Caki2 (cell line): ENCODE results near the gene CRYBG1. TPM values are rescaled to one million over a fixed set of nuclear protein-coding genes. Genes with fewer than 3 reads are reported as not detected.

Experiments used
- DNase-seq: peaks from one replicate; pipeline ENCODE4 v3.0.0-alpha.2; 2015; ENCODE audit warnings: low read depth
- in situ Hi-C: cut with HindIII; loops from 2 replicates; pipeline ENCODE4 v1.10.0; 2016; ENCODE audit warnings: low sequenced_read_pairs, low pct_unique_long_range_greater_than_20kb, mixed read lengths
- total RNA-seq: library from RNA; depleted of rRNA; stranded (reverse); fragments of >200 nt; shearing (Covaris generic); gene quantifications from 2 replicates; pipeline ENCODE4 v1.2.3, GENCODE V29; 2014; ENCODE audit warnings: low replicate concordance

CRYBG1 gene
- total RNA-seq, 1 experiment from 2014 or later = 15.2 TPM

DNA sequence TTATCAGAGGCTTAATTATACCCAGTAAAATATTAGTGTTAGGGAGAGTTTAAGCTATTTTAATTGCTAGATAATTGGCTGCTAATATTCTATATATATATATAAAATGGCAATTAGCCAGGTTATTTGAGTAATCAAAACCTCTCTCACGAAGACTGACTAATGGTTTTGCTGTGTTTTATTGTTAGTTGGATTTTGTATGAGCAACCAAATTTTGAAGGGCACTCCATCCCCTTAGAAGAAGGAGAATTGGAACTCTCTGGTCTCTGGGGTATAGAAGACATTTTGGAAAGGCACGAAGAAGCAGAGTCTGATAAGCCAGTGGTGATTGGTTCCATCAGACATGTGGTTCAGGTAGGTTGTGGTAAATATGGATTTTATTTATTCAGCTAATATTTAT lies 166.6 kb downstream of the CRYBG1 start:
- in situ Hi-C loops = no loop called here
- DNase-seq = no peak

DNA sequence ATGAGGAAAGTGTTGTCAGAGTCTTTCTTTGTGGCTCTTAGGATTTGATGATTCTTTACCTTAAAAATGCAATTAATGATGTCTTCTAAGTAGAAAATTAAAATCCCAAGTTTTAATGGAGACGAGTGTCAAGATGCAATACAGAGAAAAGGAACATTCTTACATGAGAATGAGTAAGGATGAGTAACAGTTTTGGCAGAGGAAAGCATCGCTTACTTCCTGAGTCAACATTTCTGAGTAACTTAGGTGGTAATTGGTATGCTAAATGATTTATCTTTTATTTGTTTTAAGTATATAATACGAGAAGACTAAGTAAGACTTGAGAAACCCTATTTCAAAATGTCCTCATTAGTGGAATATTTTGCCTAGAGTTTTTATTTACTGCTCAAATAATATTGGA lies 167.5 kb downstream of the CRYBG1 start:
- in situ Hi-C loops = no loop called here
- DNase-seq = peak; percentile 68

DNA sequence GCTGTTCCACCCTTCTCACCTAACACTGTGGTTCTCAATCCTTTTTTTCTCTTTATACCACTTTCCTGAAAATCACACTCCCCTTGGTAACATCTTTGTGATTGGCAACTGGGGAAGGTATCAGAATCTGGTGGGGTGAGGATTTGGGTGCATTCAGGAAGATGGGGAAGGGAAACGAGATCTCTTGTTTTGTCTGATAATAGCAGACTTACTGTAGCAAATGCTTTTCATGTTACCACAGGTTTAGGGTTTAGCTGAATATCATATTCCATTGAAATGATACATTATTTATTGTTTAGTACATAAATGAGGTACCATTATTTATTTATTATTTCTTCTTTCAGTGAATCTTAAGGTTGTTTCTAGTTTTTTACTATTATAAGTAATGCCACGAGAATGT lies 168.0 kb downstream of the CRYBG1 start:
- DNase-seq = no peak
- in situ Hi-C loops = no loop called here

DNA sequence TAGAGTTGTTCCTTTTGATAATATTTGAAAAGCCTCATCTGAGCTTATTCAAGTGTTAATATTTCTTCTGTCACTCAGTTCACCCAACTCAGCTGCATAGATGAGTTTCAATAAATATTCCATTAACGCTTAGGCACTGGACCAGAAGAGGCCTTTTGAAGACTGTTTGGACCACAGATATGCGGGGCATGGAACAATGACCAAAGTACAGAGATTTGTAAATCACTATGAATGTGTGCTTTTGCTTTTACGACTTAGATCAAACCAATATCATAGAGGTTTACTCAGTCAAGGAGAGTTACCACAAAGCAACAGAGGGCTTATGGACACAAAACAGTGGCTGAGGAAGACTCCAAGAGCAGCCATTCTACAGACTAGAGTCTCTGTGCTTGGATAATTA lies 168.9 kb downstream of the CRYBG1 start:
- no peak for DNase-seq
- in situ Hi-C loops = no loop called here

DNA sequence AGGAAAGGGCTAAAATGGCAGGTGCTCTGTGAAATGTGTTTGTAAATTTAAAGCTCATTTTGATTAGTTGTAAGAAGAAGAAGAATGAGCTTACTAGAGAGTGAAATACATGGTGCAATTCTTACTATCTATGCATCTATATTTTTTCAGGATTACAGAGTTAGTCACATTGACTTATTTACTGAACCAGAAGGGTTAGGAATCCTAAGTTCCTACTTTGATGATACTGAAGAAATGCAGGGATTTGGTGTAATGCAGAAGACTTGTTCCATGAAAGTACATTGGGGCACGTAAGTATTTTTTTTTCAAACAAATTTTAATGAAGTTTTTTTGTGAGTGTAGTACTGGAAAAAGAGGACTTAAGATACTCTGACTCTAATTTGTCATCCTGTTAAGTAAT lies 169.5 kb downstream of the CRYBG1 start:
- in situ Hi-C loops = no loop called here
- no peak for DNase-seq

DNA sequence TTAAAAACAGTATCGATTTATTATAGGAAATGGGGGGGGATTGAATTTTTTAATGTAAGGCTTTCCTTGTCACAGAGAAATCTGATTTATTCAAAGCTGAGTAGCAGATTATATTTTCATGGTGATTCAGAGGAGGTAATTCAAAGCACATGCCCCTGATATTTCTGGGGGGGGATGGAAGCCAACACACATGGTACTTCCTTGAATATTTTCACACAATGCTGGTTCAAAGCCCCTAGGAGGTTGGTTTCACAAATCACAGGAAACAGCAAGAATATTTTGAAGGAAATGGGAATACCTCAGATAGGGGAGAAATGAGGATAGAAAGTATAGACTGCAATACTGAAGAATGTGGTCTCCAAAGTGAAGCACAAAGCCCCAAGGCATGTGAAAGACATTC lies 170.0 kb downstream of the CRYBG1 start:
- in situ Hi-C loops = no loop called here
- no peak for DNase-seq

DNA sequence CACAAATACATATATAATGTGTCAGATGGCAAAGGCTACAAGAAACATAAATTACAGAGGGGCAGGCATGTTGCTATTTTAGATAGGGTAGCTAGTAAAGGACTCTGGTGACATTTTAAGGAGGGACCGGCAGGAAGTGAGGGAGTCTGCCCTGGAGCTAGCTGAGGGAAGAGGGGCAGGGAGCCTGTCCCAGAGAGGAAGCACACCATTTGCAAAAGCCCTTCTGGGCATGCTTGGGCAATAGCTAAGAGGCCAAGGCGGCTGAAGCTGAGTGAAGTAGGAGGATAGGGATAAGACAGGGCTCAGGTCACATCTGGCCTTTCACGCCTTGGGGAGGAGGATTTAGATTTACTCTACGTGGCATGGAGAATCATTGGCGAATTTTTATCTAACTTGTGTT lies 172.5 kb downstream of the CRYBG1 start:
- DNase-seq = no peak
- in situ Hi-C loops = no loop called here

DNA sequence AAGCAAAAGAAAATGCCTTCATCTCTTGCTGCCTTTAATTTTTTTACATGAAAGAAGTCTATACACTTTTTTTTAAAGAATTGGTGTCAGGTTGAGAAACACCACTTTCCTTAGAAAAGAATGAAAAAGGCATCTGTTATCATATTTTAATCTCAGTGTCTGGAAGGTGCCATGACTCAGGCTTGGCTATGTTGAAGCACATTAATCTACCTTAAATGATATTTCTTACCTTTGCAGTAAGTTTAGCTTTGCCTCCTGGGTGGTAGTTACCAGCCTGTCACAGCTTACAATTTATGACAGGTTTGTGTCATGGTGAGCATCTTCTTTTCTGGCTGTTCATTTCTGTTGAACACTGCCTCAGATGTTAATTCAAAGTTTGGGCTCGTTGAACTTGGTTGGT lies 173.5 kb downstream of the CRYBG1 start:
- in situ Hi-C loops = no loop called here

DNA sequence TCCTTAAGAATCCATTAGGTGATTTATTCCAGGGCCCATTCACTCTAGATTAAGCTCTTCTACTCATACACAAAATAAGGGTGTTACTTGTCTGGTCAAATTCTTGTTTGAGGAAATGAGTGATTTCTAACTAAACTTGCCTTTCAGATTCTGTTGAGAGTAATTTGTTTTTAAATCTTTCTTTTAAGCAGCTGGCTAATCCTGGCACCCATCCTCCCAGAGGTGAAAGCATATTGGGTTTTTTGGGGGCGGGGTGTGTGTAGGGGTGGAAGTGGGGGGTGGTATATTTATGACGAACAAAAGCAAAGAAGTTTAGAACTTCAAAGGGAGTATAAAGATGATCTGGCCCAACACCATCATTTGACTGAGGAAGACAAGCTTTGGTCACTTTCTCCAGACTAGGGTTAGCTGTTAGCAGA lies 174.1 kb downstream of the CRYBG1 start:
- in situ Hi-C loops = no loop called here

More for the DNA sequence above, 173.5 kb downstream of the CRYBG1 start:
- DNase-seq = no peak

DNA sequence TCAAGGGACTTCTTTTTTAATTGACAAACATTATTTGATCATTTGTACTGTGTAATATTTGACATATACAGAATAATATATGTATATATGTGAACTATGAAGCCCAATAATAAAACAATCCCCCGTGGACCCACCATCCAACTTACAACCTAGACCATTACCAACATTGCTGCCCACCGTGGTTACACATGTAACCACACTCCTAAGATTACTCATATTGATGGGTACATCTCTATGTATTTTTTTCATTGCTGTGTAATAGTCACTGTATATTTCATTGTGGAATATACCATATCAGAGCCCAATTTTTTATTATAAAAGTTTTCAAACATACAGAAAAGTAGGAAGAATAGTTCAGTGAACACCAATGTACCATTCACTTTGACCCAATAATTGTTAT lies 174.5 kb downstream of the CRYBG1 start:
- no peak for DNase-seq
- in situ Hi-C loops = no loop called here

More for the DNA sequence above, 174.1 kb downstream of the CRYBG1 start:
- DNase-seq = no peak

DNA sequence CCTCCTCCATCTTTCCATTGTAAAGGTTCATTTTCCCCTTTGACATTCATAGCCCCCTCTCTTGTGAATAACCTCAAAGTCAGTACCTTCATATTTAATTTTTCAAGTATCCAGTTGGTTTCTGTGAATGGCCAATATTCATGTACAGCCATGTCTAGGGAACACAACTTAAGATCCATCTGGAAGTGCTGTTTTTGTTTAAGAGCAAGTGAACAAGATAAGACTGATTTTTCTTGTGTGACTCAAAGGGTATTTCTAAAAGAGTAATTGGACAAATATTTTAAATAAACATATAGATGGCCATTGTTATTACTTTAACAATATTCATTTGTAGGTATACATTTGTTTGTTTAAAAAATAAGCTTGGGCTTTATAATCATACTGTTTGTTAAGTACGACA lies 175.8 kb downstream of the CRYBG1 start:
- in situ Hi-C loops = no loop called here
- DNase-seq = no peak

DNA sequence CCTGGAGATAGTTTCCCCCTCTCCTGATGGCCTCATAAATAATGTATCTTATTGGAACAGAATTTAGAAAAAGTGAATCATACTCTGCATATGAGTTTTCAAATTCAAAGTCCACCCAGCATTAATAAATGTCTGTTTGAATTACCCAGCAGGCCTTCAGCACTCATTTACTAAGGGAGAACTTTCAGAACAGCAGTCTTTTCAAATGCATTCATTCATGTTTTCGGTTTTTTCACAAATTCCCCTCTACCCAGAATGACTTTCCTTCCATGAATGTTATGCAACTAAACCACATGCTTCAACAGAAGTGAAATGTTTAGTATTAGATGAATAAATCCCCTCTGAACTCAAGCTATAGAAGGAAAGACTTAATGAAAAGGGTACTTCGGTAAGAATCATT lies 176.3 kb downstream of the CRYBG1 start:
- DNase-seq = no peak
- in situ Hi-C loops = no loop called here

DNA sequence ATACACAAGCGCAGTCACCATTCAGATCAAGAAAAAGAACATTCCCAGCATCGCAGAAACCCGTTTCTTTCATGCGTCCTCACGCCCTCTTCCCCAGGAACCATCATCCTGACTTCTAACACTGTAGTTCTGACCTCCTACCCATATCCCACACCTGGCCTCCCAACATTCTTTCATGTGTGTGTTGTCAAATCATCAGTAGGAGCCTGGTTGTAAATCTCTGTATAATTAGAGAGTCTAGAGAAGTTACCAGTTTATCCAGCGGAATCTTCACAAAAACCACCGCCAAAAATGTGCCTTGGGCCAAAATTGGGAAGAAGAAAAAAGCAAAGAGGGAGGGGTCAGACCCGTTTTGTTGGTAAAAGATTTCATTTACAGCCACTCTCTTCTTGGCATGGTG lies 177.1 kb downstream of the CRYBG1 start:
- DNase-seq = no peak
- in situ Hi-C loops = no loop called here

DNA sequence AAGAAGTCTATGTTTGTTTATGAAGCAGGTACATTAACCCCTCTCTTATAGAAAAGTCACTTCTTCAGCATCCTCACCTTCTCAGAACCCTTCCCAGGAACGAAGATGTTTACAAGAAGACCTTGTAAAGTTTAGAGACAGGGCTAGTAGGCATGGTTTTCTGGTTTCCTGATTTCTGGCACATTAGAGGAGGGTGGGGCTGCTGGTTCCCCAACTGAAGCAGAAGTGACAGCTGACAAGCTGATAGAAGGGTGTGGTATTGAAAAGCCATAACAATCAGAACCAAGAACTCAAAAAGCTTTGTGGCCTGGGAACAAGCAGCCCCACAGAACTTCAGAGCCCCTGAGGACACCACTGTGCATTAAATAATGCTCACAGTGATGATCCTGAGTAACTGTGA lies 177.6 kb downstream of the CRYBG1 start:
- DNase-seq = no peak
- in situ Hi-C loops = no loop called here

DNA sequence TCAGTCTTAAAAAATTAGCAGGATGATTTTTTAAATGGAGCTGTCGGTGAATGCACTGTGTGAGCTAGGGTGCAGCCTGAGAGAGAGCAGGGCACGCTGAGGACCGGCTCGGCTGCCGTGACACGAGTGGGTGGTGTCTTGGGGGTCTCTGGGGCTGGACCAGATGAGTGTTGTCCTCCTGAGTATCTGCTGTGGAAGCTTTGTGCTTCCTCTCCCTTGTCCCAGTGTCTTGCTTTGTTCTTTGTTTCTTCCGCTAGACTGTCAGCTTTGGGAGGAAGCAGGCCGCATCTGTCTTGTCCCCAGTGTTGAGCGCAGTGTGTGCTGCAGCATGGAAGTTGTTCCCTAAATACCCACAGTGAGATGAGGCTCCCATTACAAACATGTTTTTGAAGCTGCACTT lies 179.4 kb downstream of the CRYBG1 start:
- in situ Hi-C loops = no loop called here
- no peak for DNase-seq

DNA sequence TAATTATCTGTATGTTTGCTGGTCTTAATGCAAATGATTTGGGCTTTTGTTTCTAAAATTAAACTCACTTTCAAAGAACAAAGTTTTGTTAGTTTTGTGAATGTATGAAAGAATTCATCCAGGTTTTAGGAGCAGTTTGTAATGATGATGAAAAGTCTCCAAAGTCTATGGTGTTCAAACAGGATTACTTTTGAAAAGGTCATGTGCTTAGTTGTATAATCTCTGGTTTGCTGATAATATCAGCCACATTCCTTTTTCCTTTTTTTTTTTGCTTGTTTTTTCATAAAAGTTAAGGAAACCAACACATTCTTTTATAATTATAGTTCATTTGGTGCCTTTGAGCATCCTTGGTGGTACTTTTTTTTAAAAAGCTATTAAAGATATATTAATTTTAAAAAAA lies 179.9 kb downstream of the CRYBG1 start:
- in situ Hi-C loops = no loop called here
- DNase-seq = no peak

DNA sequence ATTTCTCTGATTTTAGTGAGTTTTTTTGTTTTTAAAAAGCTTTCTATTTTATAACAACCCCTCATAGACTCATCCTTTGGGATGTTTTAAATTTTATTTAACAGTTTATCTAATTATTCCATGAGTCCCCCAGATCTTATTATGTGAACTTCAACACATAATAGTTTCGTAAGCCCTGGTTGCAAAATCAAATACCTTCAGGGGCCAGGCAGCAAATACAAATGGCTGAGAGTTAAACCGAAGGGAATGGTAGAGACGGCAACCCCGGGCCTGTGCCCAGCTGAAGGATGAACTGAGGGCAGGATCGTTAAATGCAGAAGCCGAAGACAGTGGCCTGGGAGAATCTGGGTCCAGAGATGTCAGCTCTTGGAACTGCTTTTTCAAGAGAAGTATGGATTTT lies 180.4 kb downstream of the CRYBG1 start:
- no peak for DNase-seq

DNA sequence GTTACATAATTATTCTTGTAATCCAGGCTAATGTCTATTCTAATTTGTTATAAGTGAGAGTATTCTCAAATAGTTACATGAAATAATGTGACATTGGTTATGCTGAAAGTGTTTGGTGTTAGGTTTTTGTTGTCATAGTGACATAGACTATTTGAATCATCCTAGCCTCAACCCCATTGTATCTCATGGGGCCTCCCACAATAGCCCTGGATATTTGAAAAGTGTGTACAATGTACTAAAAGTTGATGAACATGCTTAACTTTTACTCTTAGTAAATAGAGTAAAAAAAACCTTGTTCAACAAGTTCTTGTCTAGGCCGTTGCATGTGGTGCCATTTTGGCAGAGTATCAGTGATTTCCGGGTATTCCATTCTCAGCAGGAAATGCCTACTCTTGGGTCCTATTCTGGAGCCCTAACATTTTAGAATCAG lies 185.8 kb downstream of the CRYBG1 start:
- DNase-seq = no peak

More for the DNA sequence above, 180.4 kb downstream of the CRYBG1 start:
- in situ Hi-C loops = no loop called here

DNA sequence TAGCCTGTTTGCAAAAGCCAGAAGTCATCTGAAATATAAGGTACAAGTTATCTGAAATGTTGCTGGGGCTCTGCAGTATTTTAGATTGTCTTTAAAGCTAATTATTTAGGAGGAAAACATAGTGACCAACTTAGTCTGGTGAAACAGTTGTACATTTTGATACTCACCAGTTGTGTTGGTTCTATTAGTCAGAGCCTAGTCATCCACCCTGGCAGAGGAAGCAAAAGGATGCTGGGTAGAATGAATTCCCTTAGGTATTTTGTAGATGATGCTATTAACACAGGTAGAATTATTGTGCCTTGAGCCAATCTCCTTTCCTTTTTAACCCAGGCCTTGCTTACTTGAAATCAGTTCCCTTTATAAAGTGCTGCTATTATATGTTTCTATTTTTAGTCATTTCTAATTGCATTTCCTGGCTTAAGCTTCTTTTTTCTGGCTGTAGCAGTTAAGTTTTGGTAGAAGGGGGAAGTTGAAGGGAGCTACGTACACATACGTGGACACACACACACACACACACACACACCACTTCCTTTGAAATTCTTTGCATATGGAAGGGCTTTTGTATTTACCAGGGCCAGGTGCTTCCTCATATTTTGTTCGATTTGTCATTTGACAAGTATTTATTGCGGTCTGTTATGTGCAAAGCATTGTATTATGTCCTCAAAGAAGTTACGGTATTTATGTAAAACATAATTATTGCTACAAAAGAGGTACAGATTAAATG lies 186.3 kb downstream of the CRYBG1 start:
- in situ Hi-C loops = no loop called here
- peak; percentile 61 for DNase-seq

More for the DNA sequence above, 185.8 kb downstream of the CRYBG1 start:
- in situ Hi-C loops = no loop called here
